Right cardiac atrium (tissue), 5 donors: ENCODE results near the gene AIRE. TPM values are rescaled to one million over a fixed set of nuclear protein-coding genes. Genes with fewer than 3 reads are reported as not detected.
"Not testable (repeated sequence)": the region's sequence is repeated elsewhere in the genome, so short reads cannot be mapped to it uniquely, and the experiment has no call there.

ENCODE experiments used
- ATAC-seq, 2 donors: fragments of 200-7000 bp; cut with Tn5 transposase; one replicate each; pipeline versions ENCODE4 v1.8.0 to v1.9.1; 2020; ENCODE audit warnings: moderate library complexity in 2 of 2, mild to moderate bottlenecking in 1 of 2
- DNase-seq, 3 donors: peaks; one replicate each; pipeline ENCODE4 v3.0.0-alpha.2; 2020
- H3K27ac ChIP-seq: one replicate; pipeline ENCODE4 v1.5.1; 2013; ENCODE audit warnings: mild to moderate bottlenecking, low read length, control low read depth, moderate library complexity
- H3K27me3 ChIP-seq: one replicate; pipeline ENCODE4 v1.6.1; 2013; ENCODE audit not compliant: control insufficient read depth, insufficient read depth
- H3K4me1 ChIP-seq: one replicate; pipeline ENCODE4 v1.6.1; 2013; ENCODE audit warnings: low read length; ENCODE audit not compliant: control insufficient read depth, insufficient read depth
- H3K4me3 ChIP-seq: one replicate; pipeline ENCODE4 v1.5.1; 2013; ENCODE audit warnings: low read length, control low read depth
- H3K9me3 ChIP-seq: one replicate; pipeline ENCODE4 v1.6.1; 2013; ENCODE audit warnings: low read length; ENCODE audit not compliant: control insufficient read depth
- WGBS: extraction: QIAGEN DNeasy Blood & Tissue Kit; methylation state at CpG from one replicate; pipeline ENCODE4 v1.1.7; 2013; 5-methylcytosine and 5-hydroxymethylcytosine counted together
- intact Hi-C, 4 donors: fragments of 100-400 bp; cut with DNase I; formaldehyde crosslinking; loops; one replicate each; pipeline versions ENCODE4 v1.11.0 to v1.14.0; 2022 to 2023
- polyA plus RNA-seq: library from polyadenylated mRNA; stranded (reverse); fragments of 200-250 nt; gene quantifications from one replicate; pipeline ENCODE4 v1.2.3, GENCODE V29; 2013
- total RNA-seq, 4 donors: library from RNA; stranded (reverse); fragmentation: NEBNext Ultra II Directional; extraction: Animal tissue kit (Norgen Biotek cat#: 25700); gene quantifications; one replicate each; pipeline ENCODE4 v1.2.1, GENCODE V29; 2021
- donor health status: healthy with polysubstance abuse.
- donor health status: DM: no; HTN: yes; CAD: no.
- donor health status: DM: no; HTN: no; CAD: no.
- donor health status: DM: no; HTN: yes; CAD: no; lungs with severe emphysema.
- donor health status: DM: yes; HTN: yes; CAD: no.

Gene AIRE
- total and polyA plus RNA-seq, 5 donors: 0.05 to 0.14 (median 0.13) TPM; not detected in 1

DNA sequence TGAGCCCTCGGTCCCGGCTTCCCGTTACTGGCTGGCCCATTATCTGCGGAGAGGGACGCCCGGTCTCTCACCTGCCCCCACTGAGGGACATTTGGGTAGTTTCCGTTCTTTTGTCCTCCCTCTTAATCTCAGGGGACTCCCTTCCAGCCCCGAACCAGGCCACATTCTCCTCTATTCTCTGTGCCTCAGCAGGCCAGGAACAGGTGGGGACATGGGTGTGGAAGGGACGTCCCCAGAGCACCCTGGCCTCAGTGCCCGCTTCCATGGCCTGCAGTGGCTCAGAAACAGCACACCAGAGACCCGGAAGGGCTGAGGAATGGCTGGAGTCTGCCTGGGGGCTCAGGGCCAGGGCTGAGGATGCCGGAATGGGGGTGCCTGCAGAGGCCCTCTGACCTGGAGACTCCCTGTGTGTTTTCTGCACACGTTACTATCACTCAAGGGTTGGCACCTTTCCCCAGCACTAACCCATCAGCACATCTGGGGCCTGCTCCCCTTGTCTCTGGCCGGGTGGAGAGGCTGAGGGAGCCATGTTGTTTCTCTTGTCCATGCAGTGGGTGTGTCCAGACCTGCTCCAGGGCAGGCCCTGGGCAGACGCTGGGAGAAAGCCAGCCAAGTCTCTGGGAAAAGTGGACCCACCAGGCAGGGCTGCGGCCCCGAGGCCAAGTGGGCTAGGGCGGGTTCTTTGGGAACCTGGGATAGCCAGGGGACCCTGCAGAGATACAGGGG is 14.0 kb upstream of the AIRE start:
- Histone ChIP-seq H3K4me3 (no peak overlapping the region), H3K4me1 (no peaks in the 10 kb centered on the region), H3K27ac (no peak overlapping the region), H3K9me3 (no peaks in the 10 kb centered on the region), H3K27me3 (no peaks in the 10 kb centered on the region)
- DNase-seq: peak in 2 of 3 donors; percentile 18 to 31
- WGBS: 81% methylated on average over 18 of the region's 18 CpGs
- intact Hi-C loops: no loop called here
- ATAC-seq: peak in 1 of 2 donors; percentile 19

DNA sequence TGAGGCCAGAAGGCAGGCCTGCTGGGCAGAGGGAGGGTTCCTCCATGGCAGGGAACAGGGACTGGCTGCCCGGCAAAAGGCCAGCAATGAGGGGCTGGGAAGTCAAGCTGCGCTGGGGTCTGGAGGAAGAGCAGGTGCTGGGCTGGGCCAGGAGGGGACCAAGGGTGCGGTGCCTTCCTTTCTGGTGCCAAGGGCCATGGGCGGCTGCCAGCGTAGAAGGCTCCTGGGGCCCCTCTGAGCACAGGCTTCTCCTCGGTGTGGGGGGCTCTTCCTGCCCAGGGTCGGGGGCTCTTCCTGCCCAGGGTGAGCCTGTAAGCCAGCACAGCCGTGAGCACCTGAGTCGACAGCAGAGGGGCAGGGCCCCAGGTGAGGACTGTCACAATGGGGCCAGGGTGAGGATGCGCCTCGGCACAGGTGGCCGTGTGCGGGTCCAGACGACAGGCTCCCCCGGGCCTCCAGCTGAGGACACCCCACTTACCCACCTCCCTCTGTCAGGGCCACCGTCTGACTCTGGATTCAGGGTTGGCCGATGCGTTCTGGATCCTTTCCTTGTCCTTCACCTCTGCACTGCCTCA is 13.3 kb upstream of the AIRE start:
- Histone ChIP-seq H3K27me3 (no peaks in the 10 kb centered on the region), H3K4me1 (no peaks in the 10 kb centered on the region), H3K4me3 (no peak overlapping the region), H3K9me3 (no peaks in the 10 kb centered on the region), H3K27ac (no peak overlapping the region)
- DNase-seq: peak in 2 of 3 donors; percentile 27 to 47
- WGBS: 87% methylated on average over 18 of the region's 18 CpGs
- ATAC-seq: peak; percentile 33 to 46
- intact Hi-C loops: no loop called here

DNA sequence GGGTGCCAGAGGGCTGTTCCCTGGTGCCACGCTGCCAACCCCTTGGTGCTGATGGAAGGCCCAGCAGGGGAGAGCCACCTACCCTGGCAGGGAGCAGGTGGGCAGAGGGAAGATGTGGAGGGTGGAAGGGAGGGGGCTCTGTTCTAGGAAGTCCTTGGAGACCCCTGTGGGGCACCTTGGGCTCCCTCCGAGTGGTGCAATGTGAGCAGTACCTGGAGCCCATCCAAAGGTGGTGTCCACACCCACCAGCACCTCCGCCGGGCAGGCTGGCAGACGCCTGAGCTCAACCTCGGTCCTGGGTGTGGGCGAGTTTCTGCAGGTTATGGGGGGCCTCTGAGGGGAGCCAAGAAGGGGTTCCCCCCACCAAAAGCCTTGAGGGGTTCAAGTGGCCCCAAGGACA is 12.6 kb upstream of the AIRE start:
- no peak overlapping the region for H3K27ac ChIP-seq
- H3K27me3 ChIP-seq: no peaks in the 10 kb centered on the region
- H3K4me1 ChIP-seq: no peaks in the 10 kb centered on the region
- ATAC-seq (peak in 1 of 2 donors; percentile 19), DNase-seq (peak in 2 of 3 donors; percentile 30 to 34)
- intact Hi-C loops: no loop called here
- whole genome bisulfite sequencing: 86% methylated on average over 7 of the region's 7 CpGs
- H3K9me3 ChIP-seq: no peaks in the 10 kb centered on the region
- no peak overlapping the region for H3K4me3 ChIP-seq

DNA sequence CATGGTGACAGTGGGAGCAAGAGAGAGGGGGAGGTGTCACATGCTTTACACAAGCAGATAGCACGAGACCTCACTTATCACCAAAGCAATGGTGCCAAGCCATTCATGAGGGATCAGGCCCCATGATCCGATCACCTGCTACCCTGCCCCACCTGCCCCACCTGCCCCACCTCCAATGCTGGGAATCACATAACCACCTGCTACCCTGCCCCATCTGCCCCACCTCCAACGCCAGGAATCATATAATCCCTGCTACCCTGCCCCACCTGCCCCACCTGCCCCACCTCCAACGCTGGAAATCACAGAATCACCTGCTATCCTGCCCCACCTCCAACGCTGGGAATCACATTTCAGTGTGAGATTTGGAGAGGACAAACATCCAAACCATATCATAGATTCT is 10.6 kb upstream of the AIRE start:
- no peaks in the 10 kb centered on the region for H3K4me1 ChIP-seq
- no peak overlapping the region for H3K27ac ChIP-seq
- ATAC-seq (no peak), DNase-seq (peak in 2 of 3 donors; percentile 18 to 39)
- H3K4me3 ChIP-seq: no peak overlapping the region
- 66% methylated on average over 5 of the region's 5 CpGs for WGBS
- no peaks in the 10 kb centered on the region for H3K27me3 ChIP-seq
- H3K9me3 ChIP-seq: no peaks in the 10 kb centered on the region
- intact Hi-C loops: no loop called here

DNA sequence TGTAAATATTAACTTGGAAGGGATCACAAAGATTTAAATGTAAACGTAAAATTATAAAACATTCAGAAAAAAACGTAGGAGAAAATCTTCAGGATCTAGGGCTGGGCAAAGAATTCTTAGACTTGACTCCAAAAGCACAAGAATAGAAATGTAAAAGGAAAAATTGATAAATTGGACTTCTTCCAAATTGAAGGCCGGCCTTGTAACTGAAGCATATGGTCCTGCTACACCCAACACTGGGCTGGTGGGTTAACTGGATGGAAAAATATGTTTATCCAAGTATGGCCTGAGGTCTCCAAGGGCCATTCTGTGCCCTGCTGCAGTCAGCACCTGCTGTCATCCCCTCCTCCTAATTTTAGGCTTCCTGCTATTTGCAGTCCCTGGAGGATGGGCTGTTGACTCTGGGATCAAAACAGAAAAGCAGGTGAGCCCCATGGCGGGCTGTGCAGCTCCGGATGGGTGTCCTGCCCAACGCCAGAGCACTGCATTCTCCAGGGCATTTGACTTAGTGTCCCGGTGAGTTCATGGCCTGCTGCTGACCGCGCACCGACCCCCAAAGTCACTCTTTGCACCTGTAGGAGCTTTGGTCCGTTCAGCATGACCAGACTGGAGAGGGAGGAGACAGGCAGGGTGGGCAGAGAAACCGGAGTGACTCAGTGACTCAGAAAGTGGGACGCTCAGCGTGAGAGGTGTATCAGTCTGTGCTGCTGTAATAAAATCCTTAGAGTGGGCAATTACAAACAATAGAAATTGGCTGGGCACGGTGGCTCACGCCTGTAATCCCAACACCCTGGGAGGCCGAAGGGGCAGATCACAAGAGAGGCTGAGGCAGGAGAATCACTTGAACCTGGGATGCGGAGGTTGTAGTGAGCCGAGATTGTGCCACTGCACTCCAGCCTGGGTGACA is 6.1 kb upstream of the AIRE start:
- no peak overlapping the region for H3K27ac ChIP-seq
- no peak overlapping the region for H3K4me3 ChIP-seq
- no peaks in the 10 kb centered on the region for H3K9me3 ChIP-seq
- DNase-seq: peak in 2 of 3 donors; percentile 15 to 27
- ATAC-seq: no peak
- H3K27me3 ChIP-seq: no peaks in the 10 kb centered on the region
- intact Hi-C loops: no loop called here
- no peaks in the 10 kb centered on the region for H3K4me1 ChIP-seq
- WGBS: 86% methylated on average over 19 of the region's 19 CpGs

DNA sequence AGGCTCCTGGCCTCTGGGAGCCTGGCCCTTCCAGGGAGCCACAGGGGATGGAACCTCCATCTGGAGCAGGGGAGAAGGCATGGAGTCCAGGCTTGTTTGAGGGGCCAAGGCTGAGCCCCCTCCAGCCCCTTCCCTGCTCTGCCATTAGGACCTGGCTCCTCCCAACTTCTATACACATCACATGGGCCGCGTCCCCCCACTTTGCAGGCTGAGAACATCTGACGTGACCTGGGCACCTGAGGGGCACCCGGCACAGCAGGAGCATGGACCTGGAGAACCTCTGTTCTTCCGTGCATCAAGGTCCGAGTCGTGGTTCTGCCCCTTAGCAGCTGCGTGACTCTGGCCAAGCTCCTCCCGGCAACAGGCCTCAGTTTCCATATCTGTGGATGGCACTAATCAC is 3.9 kb upstream of the AIRE start:
- no peaks in the 10 kb centered on the region for H3K4me1 ChIP-seq
- no peak overlapping the region for H3K4me3 ChIP-seq
- H3K9me3 ChIP-seq: no peaks in the 10 kb centered on the region
- intact Hi-C loops: no loop called here
- DNase-seq: no peak
- H3K27me3 ChIP-seq: no peaks in the 10 kb centered on the region
- WGBS: 91% methylated on average over 9 of the region's 9 CpGs
- no peak for ATAC-seq
- no peak overlapping the region for H3K27ac ChIP-seq

DNA sequence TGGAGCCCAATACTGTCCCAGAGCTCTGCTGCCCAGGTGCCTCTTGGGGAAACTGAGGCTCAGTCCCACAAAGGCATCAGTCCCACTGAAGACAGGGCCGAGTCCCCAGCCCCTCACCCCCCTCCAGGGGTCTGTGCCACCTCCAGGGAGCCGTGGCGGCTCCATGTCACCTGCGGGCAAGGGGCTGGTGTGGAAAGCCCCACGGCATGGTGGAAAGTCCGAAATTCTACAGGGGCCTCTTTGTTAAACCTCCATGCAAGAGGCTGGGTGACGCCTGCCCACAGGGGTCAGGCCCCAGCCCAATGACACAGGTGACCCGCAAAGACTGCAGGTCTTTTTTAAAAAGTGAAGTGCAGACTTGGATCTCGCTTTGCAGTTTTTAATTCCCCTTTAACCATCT is 3.3 kb upstream of the AIRE start:
- no peak overlapping the region for H3K4me3 ChIP-seq
- ATAC-seq (no peak), DNase-seq (peak in 1 of 3 donors; percentile 22)
- no peaks in the 10 kb centered on the region for H3K27me3 ChIP-seq
- no peaks in the 10 kb centered on the region for H3K9me3 ChIP-seq
- H3K4me1 ChIP-seq: no peaks in the 10 kb centered on the region
- H3K27ac ChIP-seq: no peak overlapping the region
- intact Hi-C loops: no loop called here
- 92% methylated on average over 9 of the region's 9 CpGs for WGBS

DNA sequence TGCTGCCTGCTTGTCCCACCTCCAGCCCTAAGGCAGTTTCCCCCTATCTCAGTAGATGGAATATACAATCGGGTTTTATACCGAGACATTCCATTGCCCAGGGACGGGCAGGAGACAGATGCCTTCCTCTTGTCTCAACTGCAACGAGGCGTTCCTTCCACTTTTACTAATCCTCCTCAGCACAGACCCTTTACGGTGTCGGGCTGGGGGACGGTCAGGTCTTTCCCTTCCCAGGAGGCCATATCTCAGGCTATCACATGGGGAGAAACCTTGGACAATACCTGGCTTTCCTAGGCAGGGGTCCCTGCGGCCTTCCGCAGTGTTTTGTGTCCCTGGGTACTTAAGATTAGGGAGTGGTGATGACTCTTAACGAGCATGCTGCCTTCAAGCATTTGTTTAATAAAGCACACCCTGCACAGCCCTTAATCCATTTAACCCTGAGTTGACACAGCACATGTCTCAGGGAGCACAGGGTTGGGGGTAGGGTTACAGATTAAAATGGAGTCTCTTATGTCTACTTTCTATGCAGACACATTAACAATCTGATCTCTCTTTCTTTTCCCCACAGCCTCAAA is 2.4 kb upstream of the AIRE start:
- H3K9me3 ChIP-seq, H3K27ac ChIP-seq, intact Hi-C loops, H3K27me3 ChIP-seq, DNase-seq, H3K4me3 ChIP-seq, H3K4me1 ChIP-seq, ATAC-seq: not testable (repeated sequence)
- WGBS: 71% methylated on average over 11 of the region's 11 CpGs

DNA sequence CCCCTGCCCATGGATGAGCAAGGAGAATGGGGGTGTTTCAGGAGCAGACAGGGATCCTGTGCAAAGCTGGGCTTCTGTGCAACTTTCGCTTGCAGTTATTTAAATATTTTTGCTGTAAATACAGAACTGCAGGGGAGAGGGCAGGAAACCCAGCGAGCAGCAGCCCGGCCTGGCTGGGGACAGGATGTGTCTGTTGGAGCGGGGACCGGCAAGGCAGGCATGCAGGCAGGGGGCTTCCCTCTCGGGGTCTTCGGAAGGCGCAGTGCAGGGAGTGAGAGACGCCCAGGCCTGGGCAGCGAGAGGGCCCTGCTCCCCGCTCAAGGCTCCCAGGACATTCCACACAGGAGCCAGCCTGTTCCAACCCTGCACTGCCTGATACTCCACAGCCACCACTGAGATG is 1.7 kb upstream of the AIRE start:
- Histone ChIP-seq H3K4me1 (no peaks in the 10 kb centered on the region), H3K9me3 (no peaks in the 10 kb centered on the region), H3K4me3 (no peak overlapping the region), H3K27me3 (no peaks in the 10 kb centered on the region), H3K27ac (no peak overlapping the region)
- DNase-seq: peak in 2 of 3 donors; percentile 19 to 29
- intact Hi-C loops: no loop called here
- no peak for ATAC-seq
- WGBS: 66% methylated on average over 11 of the region's 11 CpGs

DNA sequence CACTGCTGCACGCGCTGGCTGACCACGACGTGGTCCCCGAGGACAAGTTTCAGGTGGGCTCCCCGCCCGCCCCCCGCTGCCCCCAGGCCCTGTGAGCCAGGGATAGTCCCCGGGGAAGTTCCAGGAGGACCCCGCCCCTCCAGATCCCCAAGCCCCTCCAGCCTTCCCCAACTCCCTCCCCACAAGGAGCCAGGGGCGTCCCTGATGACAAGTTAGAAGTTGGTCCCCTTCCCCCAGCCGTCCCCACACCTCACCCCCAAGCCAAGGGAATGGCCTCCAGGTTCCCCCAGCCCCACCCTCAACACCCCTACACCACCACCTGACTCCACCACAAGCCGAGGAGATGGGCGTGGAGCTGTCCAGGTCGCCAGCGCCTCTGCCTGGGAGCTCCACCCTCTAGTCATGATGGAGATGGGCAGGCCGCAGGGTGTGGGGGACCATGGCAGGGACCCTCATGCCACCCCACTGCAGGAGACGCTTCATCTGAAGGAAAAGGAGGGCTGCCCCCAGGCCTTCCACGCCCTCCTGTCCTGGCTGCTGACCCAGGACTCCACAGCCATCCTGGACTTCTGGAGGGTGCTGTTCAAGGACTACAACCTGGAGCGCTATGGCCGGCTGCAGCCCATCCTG is 525 bp downstream of the AIRE start:
- no peak overlapping the region for H3K4me3 ChIP-seq
- no peaks in the 10 kb centered on the region for H3K27me3 ChIP-seq
- 60% methylated on average over 21 of the region's 21 CpGs for WGBS
- H3K9me3 ChIP-seq: no peaks in the 10 kb centered on the region
- H3K4me1 ChIP-seq: no peaks in the 10 kb centered on the region
- DNase-seq (peak; percentile 16 to 48 (median 43)), ATAC-seq (no peak)
- intact Hi-C loops: no loop called here
- no peak overlapping the region for H3K27ac ChIP-seq
